ENCODE results near the gene KRTAP23-1.

KRTAP23-1 gene

GRCh38 chr21:30338717-30339116 is 9.7 kb downstream of the KRTAP23-1 start:
- Histone ChIP-seq H3K9ac (ENCODE audit: low read length) (no peak overlapping the region), H3K27ac (ENCODE audit: low read depth, low read length) (no peak overlapping the region), H3K27me3 (ENCODE audit: control insufficient read depth in 1 of 2, insufficient read depth in 2 of 2, low read length in 2 of 2) (no peaks in the 10 kb centered on the region), H3K9me3 (ENCODE audit: low read length) (no peaks in the 10 kb centered on the region), H3K36me3 (ENCODE audit: insufficient read depth, low read length) (no peaks in the 10 kb centered on the region), H3K4me3 (ENCODE audit: low read depth in 1 of 2, low read length in 2 of 2) (no peak overlapping the region), H3K4me1 (ENCODE audit: insufficient read depth, low read length) (no peaks in the 10 kb centered on the region)

- Histone ChIP-seq H3K4me1 (ENCODE audit: insufficient read depth, low read length) (no peaks in the 10 kb centered on the region), H3K27me3 (ENCODE audit: control insufficient read depth in 1 of 2, insufficient read depth in 2 of 2, low read length in 2 of 2) (no peaks in the 10 kb centered on the region), H3K36me3 (ENCODE audit: insufficient read depth, low read length) (no peaks in the 10 kb centered on the region), H3K4me3 (ENCODE audit: low read depth in 1 of 2, low read length in 2 of 2) (no peak overlapping the region), H3K9ac (ENCODE audit: low read length) (no peak overlapping the region), H3K9me3 (ENCODE audit: low read length) (no peaks in the 10 kb centered on the region), H3K27ac (ENCODE audit: low read depth, low read length) (no peak overlapping the region)
These were observed 10.6 kb downstream of the KRTAP23-1 start for GRCh38 chr21:30337772-30338171.

GRCh38 chr21:30337276-30337744 is 11.1 kb downstream of the KRTAP23-1 start, which contains the start of gene KRTAP27-1:
KRTAP27-1 (minus strand) TSS chr21:30337694; CDS start chr21:30337668, 26 bp downstream.
- Histone ChIP-seq H3K9me3 (ENCODE audit: low read length) (no peaks in the 10 kb centered on the region), H3K9ac (ENCODE audit: low read length) (no peak within 1 kb of the TSS), H3K36me3 (ENCODE audit: insufficient read depth, low read length) (no peaks in the 10 kb centered on the region), H3K27me3 (ENCODE audit: control insufficient read depth in 1 of 2, insufficient read depth in 2 of 2, low read length in 2 of 2) (no peaks in the 10 kb centered on the region), H3K27ac (ENCODE audit: low read depth, low read length) (no peak within 1 kb of the TSS), H3K4me3 (ENCODE audit: low read depth in 1 of 2, low read length in 2 of 2) (no peak within 1 kb of the TSS), H3K4me1 (ENCODE audit: insufficient read depth, low read length) (no peaks in the 10 kb centered on the region)

GRCh38 chr21:30336596-30336995 is 11.8 kb downstream of the KRTAP23-1 start:
- no peaks in the 10 kb centered on the region for H3K4me1 ChIP-seq (ENCODE audit: insufficient read depth, low read length)
- H3K27ac ChIP-seq (ENCODE audit: low read depth, low read length) = no peak overlapping the region
- no peaks in the 10 kb centered on the region for H3K36me3 ChIP-seq (ENCODE audit: insufficient read depth, low read length)
- H3K27me3 ChIP-seq (ENCODE audit: control insufficient read depth in 1 of 2, insufficient read depth in 2 of 2, low read length in 2 of 2) = no peaks in the 10 kb centered on the region
- no peak overlapping the region for H3K4me3 ChIP-seq (ENCODE audit: low read depth in 1 of 2, low read length in 2 of 2)
- H3K9ac ChIP-seq (ENCODE audit: low read length) = no peak overlapping the region
- no peaks in the 10 kb centered on the region for H3K9me3 ChIP-seq (ENCODE audit: low read length)

GRCh38 chr21:30333736-30334135 is 14.7 kb downstream of the KRTAP23-1 start:
- Histone ChIP-seq H3K4me1 (ENCODE audit: insufficient read depth, low read length) (no peaks in the 10 kb centered on the region), H3K9ac (ENCODE audit: low read length) (no peak overlapping the region), H3K36me3 (ENCODE audit: insufficient read depth, low read length) (no peaks in the 10 kb centered on the region), H3K4me3 (ENCODE audit: low read depth in 1 of 2, low read length in 2 of 2) (no peak overlapping the region), H3K27me3 (ENCODE audit: control insufficient read depth in 1 of 2, insufficient read depth in 2 of 2, low read length in 2 of 2) (no peaks in the 10 kb centered on the region), H3K9me3 (ENCODE audit: low read length) (no peaks in the 10 kb centered on the region), H3K27ac (ENCODE audit: low read depth, low read length) (no peak overlapping the region)

- Histone ChIP-seq H3K27me3 (ENCODE audit: control insufficient read depth in 1 of 2, insufficient read depth in 2 of 2, low read length in 2 of 2) (no peaks in the 10 kb centered on the region), H3K9me3 (ENCODE audit: low read length) (no peaks in the 10 kb centered on the region), H3K4me1 (ENCODE audit: insufficient read depth, low read length) (no peaks in the 10 kb centered on the region), H3K36me3 (ENCODE audit: insufficient read depth, low read length) (no peaks in the 10 kb centered on the region), H3K9ac (ENCODE audit: low read length) (no peak overlapping the region), H3K4me3 (ENCODE audit: low read depth in 1 of 2, low read length in 2 of 2) (no peak overlapping the region), H3K27ac (ENCODE audit: low read depth, low read length) (no peak overlapping the region)
These were observed 15.7 kb downstream of the KRTAP23-1 start for GRCh38 chr21:30332681-30333080.

GRCh38 chr21:30329203-30329875 is 19.1 kb downstream of the KRTAP23-1 start:
- no peak overlapping the region for H3K4me3 ChIP-seq (ENCODE audit: low read depth in 1 of 2, low read length in 2 of 2)
- H3K9ac ChIP-seq (ENCODE audit: low read length) = no peak overlapping the region
- H3K9me3 ChIP-seq (ENCODE audit: low read length) = no peaks in the 10 kb centered on the region
- no peaks in the 10 kb centered on the region for H3K27me3 ChIP-seq (ENCODE audit: control insufficient read depth in 1 of 2, insufficient read depth in 2 of 2, low read length in 2 of 2)
- no peak overlapping the region for H3K27ac ChIP-seq (ENCODE audit: low read depth, low read length)
- H3K36me3 ChIP-seq (ENCODE audit: insufficient read depth, low read length) = no peaks in the 10 kb centered on the region
- H3K4me1 ChIP-seq (ENCODE audit: insufficient read depth, low read length) = no peaks in the 10 kb centered on the region

GRCh38 chr21:30326390-30326789 is 22.0 kb downstream of the KRTAP23-1 start:
- Histone ChIP-seq H3K27ac (ENCODE audit: low read depth, low read length) (no peak overlapping the region), H3K4me3 (ENCODE audit: low read depth in 1 of 2, low read length in 2 of 2) (no peak overlapping the region), H3K4me1 (ENCODE audit: insufficient read depth, low read length) (no peaks in the 10 kb centered on the region), H3K36me3 (ENCODE audit: insufficient read depth, low read length) (no peaks in the 10 kb centered on the region), H3K9me3 (ENCODE audit: low read length) (no peaks in the 10 kb centered on the region), H3K27me3 (ENCODE audit: control insufficient read depth in 1 of 2, insufficient read depth in 2 of 2, low read length in 2 of 2) (no peaks in the 10 kb centered on the region), H3K9ac (ENCODE audit: low read length) (no peak overlapping the region)

GRCh38 chr21:30320215-30320614 is 28.2 kb downstream of the KRTAP23-1 start, which contains the start of gene KRTAP26-1:
KRTAP26-1 (minus strand) TSS chr21:30320315; CDS start chr21:30320035, 280 bp downstream.
- Histone ChIP-seq H3K9me3 (ENCODE audit: low read length) (no peaks in the 10 kb centered on the region), H3K9ac (ENCODE audit: low read length) (no peak within 1 kb of the TSS), H3K4me3 (ENCODE audit: low read depth in 1 of 2, low read length in 2 of 2) (no peak within 1 kb of the TSS), H3K27me3 (ENCODE audit: control insufficient read depth in 1 of 2, insufficient read depth in 2 of 2, low read length in 2 of 2) (no peaks in the 10 kb centered on the region), H3K36me3 (ENCODE audit: insufficient read depth, low read length) (no peaks in the 10 kb centered on the region), H3K27ac (ENCODE audit: low read depth, low read length) (no peak within 1 kb of the TSS), H3K4me1 (ENCODE audit: insufficient read depth, low read length) (no peaks in the 10 kb centered on the region)

- Histone ChIP-seq H3K4me3 (ENCODE audit: low read depth in 1 of 2, low read length in 2 of 2) (no peak overlapping the region), H3K9me3 (ENCODE audit: low read length) (no peaks in the 10 kb centered on the region), H3K4me1 (ENCODE audit: insufficient read depth, low read length) (no peaks in the 10 kb centered on the region), H3K27me3 (ENCODE audit: control insufficient read depth in 1 of 2, insufficient read depth in 2 of 2, low read length in 2 of 2) (no peaks in the 10 kb centered on the region), H3K36me3 (ENCODE audit: insufficient read depth, low read length) (no peaks in the 10 kb centered on the region), H3K9ac (ENCODE audit: low read length) (no peak overlapping the region), H3K27ac (ENCODE audit: low read depth, low read length) (no peak overlapping the region)
These were observed 32.7 kb downstream of the KRTAP23-1 start for GRCh38 chr21:30315701-30316100.

- H3K4me1 ChIP-seq (ENCODE audit: insufficient read depth, low read length) = no peaks in the 10 kb centered on the region
- H3K27me3 ChIP-seq (ENCODE audit: control insufficient read depth in 1 of 2, insufficient read depth in 2 of 2, low read length in 2 of 2) = no peaks in the 10 kb centered on the region
- no peak overlapping the region for H3K27ac ChIP-seq (ENCODE audit: low read depth, low read length)
- H3K9me3 ChIP-seq (ENCODE audit: low read length) = no peaks in the 10 kb centered on the region
- no peaks in the 10 kb centered on the region for H3K36me3 ChIP-seq (ENCODE audit: insufficient read depth, low read length)
- H3K4me3 ChIP-seq (ENCODE audit: low read depth in 1 of 2, low read length in 2 of 2) = no peak overlapping the region
- no peak overlapping the region for H3K9ac ChIP-seq (ENCODE audit: low read length)
These were observed 41.5 kb downstream of the KRTAP23-1 start for GRCh38 chr21:30306884-30307283.

GRCh38 chr21:30305136-30305535 is 43.3 kb downstream of the KRTAP23-1 start:
- no peaks in the 10 kb centered on the region for H3K4me1 ChIP-seq (ENCODE audit: insufficient read depth, low read length)
- no peaks in the 10 kb centered on the region for H3K9me3 ChIP-seq (ENCODE audit: low read length)
- H3K27ac ChIP-seq (ENCODE audit: low read depth, low read length) = no peak overlapping the region
- H3K4me3 ChIP-seq (ENCODE audit: low read depth in 1 of 2, low read length in 2 of 2) = no peak overlapping the region
- no peak overlapping the region for H3K9ac ChIP-seq (ENCODE audit: low read length)
- H3K27me3 ChIP-seq (ENCODE audit: control insufficient read depth in 1 of 2, insufficient read depth in 2 of 2, low read length in 2 of 2) = no peaks in the 10 kb centered on the region
- H3K36me3 ChIP-seq (ENCODE audit: insufficient read depth, low read length) = no peaks in the 10 kb centered on the region
